Activated CD8-positive, alpha-beta memory T cell treated with anti-CD3 and anti-CD28 coated beads, Interleukin-2, amount 50 U/mL, for 24 hours (primary cell): ENCODE data around the gene B3GALNT1.
"Not testable (repeated sequence)": the region's sequence is repeated elsewhere in the genome, so short reads cannot be mapped to it uniquely, and the experiment has no call there.

Experiments
- DNase-seq: peaks from one replicate; pipeline ENCODE4 v3.0.0-alpha.2; 2020; ENCODE audit errors: extremely low read depth

B3GALNT1 gene

DNA sequence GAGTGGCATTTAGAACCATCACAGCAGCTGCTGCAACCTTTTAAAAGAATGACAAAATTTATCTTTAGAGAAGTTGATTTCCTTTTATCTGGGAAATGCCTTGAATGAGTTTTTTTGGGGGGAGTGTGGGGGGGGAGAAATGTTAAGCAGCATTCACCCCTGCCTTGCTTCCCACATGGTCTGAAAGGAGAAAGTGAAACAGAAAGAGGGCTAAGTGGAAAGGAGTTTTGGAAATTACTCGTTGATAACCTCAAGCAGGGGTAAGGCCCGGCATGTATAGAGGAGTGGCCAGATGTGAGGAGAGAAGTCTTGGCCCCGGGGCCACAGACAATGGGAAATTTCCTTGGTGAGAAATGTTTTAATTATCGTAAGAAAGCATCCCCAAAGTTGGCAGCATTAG, 23.5 kb downstream of the B3GALNT1 start:
- DNase-seq: no peak

DNA sequence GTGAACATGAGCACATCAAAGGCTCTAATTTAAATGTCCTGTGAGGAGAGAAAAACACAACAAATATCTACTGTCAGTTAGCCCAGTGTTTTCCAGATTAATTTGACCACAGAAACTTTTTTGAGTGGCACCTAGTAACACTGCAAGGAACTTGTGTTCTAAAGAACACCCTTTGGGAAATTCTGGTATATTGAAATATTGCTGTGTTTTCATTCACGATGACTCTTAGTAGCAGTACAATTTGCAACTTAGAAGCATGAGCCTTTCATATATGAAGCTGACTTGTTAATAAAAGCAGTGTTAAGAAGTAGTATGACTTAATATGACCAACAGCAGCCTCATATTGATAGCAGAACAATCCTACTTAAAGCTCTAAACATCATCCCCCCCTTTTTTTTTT, 32.0 kb downstream of the B3GALNT1 start:
- DNase-seq: no peak

GRCh38 chr3:161072751-161073150, 32.4 kb downstream of the B3GALNT1 start:
- no peak for DNase-seq

DNA sequence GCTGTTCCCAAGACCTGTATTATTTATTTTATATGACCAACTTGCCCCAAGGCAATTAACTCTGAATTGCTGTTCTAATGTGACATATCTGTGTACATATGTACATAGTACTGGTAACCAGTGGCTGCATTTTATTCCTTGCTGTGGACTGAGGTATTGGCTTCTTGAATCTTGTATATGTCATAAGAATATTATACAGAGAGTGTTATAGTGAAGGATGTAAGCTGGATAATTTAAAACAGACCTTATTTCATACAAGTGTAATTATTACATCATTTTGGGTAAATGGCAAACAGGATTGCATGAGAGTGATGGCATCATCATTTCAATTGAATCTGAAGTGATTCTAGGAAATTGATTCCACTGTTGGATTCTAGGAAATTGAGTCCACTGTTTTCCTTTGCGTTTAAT, 32.9 kb downstream of the B3GALNT1 start:
- DNase-seq: no peak

DNA sequence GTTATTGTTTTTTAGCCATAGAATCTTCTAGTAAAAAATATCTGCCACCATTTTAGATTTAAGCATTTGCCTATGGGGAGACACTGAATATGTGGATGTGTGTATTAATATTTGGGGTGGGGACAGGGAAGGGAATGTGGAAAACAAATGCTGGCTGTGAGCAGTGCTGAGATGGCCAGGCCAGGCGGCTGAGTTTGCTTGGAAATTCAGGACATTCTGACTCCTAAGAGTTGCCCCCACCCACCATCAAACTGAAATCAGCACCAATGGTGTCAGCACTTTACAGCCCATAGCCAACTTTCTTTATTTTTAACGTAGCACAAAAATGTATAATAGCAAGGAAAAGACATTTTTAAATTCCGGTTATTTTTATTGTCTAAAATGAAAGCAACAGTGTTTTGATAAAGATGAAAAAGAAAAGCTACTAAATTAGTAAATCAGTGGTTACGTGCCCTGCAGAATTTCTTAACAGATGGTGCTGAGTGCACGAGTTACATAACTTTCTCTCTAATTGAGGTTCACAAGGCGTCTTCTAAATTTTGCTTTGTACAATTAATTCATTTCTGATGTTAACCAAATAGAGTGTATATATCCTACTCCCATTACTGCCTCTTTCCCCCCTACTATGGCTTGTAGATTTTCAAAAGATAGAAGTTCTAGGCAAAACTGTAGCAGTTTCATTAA, 34.0 kb downstream of the B3GALNT1 start:
- DNase-seq: no peak

GRCh38 chr3:161070252-161070930, 34.8 kb downstream of the B3GALNT1 start:
- no peak for DNase-seq

DNA sequence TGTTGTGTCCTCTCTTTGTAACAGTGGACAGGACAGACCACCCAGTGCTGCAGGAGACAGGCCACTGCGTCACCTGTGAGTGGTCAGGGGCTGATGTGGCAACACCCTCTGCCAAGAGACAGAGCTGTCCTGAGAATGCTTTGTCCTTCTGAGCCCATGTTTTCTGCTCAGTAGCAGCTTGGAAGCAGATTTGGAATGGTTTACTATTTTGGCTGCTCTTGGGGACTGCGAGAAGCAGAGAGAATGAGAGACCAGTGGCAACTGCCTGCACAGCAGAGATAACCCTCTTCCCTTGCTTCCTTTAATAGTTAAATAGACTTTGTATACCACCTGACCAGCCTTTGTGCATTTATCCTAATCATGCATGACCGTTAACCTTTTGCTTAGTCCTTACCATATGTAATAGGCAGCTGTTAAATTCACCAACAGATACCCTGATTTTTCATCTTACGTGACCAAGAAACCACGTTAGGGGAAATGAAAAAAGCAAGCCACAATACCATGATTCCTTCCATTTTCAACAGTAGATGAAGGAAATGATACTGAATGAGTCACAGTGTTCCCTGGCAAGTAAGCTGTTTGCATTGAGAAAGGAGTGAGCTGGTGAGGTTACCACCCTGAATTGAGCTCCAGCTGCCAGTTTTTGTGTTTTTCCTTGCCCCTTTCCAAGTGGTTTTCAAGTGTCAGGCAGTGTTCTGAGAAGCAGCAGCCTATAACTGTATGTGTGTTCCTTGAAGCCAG, 35.5 kb downstream of the B3GALNT1 start:
- no peak for DNase-seq

DNA sequence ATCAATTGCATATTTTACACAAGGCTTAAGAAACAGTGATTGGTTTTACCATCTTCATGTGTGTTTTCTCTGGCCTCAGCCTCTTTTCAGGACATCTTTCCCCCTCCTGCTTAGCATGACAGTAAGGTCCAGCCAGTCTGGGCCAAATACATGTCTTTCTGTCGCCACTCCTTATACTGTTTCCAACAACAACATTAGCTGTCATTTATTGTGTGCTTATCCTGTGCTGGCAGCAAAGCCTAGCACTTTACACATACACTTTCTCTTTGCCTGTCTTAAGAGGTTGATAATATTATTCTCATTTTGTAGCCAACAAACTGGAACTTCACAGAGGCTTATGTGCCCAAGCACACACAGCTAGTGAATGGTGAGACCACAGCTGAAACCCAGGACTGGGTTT, 37.8 kb downstream of the B3GALNT1 start:
- no peak for DNase-seq

DNA sequence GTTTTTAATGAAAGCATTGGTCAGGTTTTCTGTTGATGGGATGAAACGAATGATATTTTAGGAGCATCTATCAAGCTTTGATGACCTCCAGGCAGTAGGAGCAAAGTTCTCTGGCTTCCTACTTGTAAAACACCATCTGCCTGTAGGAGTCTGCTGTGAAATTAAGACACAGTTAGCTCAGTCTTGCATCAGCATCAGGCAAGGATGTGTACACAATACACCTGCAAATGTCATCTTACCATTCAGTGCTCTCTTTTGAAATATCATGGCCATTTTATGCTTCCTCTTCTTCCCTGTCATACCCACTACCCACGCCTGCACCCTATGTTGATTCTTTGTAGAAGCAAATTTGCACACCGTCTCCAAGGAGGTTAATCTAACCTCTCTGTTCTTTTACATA, 38.2 kb downstream of the B3GALNT1 start:
- no peak for DNase-seq

- no peak for DNase-seq
Observed at GRCh38 chr3:161064413-161064812, 40.7 kb downstream of the B3GALNT1 start.

- no peak for DNase-seq
Observed at GRCh38 chr3:161054860-161055604, 50.1 kb downstream of the B3GALNT1 start.

GRCh38 chr3:161051856-161052255, 53.3 kb downstream of the B3GALNT1 start:
- no peak for DNase-seq

- DNase-seq: no peak
Observed at GRCh38 chr3:161050935-161051334, 54.2 kb downstream of the B3GALNT1 start.

- no peak for DNase-seq
Observed at GRCh38 chr3:161049683-161050248, 55.4 kb downstream of the B3GALNT1 start.

DNA sequence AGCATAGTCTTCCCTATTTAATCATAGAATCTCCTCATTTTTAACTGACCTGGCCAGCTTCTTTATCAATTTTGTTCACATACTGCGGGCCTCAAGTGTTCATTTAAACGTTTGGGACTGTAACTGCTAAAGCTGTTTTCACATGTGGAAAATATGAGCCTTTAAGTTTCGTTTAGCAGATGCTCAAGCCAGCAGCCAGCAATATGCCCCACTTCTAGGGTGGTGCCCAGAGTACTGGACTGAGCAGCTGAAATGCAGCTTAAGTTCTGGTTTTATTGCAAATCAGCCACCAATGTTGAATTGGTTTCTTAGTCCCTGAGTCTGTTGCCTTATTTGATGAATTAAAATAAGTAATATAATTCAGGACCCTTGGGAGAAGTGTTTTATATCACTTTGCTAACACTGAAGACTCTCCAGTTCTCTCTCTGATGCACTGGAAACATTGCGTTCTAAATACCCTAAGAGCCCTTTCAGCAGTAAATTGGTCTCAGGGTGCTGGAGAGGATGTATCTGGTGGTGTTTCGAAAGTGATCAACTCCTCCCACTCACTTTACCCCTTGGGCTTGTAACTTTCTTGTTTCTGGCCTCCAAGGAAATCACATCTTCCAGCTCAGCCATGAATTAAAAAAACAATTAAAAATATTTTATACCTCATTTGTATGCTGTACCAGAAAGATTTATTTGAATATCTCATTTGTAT, 61.7 kb downstream of the B3GALNT1 start:
- DNase-seq: no peak

- DNase-seq: no peak
Observed at GRCh38 chr3:161042023-161042501, 63.1 kb downstream of the B3GALNT1 start.

GRCh38 chr3:161038725-161039124, 66.4 kb downstream of the B3GALNT1 start:
- no peak for DNase-seq

DNA sequence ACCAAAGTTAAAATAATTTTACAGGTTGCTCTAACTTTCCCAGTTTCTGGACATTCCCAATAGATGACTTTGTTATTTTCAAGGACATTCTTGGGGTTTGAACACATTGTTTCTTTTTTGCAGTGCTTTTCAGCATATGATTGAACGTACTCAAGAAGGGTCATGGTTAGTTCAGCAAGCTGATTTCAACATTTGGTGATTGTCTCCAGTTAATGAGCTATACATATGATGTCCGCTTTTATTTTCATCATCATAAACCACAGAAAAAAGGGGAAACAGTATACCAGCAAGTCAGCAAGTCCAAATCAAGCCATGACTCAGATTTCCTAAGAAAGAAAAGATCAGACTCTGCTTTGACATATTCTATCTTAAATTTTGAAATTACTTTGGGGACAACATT, 69.4 kb downstream of the B3GALNT1 start:
- DNase-seq: no peak

GRCh38 chr3:161034913-161035550, 70.1 kb downstream of the B3GALNT1 start:
- DNase-seq: not testable (repeated sequence)
